DMS114 treated with DMSO at 0.1 percent for 48 hours (cell line): ENCODE data around the gene STARD3.
"Not testable (repeated sequence)": the region's sequence is repeated elsewhere in the genome, so short reads cannot be mapped to it uniquely, and the experiment has no call there.

Source experiments
- DNase-seq: peaks from one replicate; lab custom pipeline; 2025; ENCODE audit not compliant: unreplicated experiment; lab: John Stamatoyannopoulos, UW

STARD3 gene

DNA sequence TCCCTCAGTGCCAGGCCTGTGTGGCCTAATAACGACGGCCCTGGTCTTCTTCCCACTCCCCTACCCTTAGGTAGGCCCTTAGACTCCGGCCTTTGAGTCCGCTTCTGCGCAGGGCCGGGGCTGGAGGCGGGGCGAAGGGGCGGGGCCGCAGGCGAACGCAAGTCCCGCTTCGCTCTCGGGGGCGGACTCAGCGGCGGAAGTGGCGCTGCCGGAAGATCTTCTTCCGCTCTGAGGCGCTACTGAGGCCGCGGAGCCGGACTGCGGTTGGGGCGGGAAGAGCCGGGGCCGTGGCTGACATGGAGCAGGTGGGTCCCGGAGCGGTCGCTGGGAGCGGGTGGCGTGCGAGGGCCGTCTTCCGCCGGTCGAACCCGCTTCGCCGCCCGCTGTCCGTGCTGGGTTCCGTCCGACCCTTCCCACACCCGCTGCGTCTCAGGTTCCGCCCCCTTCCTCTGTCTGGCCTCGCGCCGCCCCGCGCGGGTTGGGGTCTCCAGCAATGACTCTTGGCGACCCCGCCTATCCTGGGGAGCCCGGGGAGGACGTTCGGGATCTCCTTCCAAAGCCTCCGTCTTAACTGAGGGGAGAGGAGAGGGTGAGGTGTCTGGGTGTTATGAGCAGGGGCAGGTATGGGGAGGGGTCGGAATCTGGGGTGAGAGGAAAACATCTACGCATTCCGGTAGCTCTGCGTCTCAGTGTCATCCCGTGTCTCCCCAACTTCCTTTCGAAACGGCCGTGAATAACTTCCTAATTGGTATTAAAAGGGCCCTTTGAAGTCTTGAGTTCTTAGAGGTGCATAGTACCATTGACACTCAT lies at the start of gene STARD3:
STARD3 (plus strand) TSS at position 218 of the 810 bp plus-strand sequence. CDS start 16,388 bp downstream, outside the sequence.
- peak; percentile 57 for DNase-seq

DNA sequence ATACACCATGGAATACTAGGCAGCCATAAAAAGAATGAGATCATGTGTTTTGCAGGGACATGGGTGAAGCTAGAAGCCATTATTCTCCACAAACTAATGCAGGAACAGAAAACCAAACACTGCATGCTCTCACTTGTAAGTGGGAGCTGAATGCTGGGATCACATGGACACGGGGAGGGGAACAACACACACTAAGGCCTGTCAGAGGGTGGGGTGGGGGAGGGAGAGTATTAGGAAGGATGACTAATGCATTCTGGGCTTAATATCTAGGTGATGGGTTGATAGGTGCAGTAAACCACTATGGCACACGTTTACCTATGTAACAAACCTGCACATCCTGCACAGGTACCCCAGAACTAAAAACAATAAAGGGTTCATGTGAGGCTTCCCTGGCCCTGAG lies 46.8 kb upstream of the STARD3 start:
- DNase-seq, result not testable (repeated sequence)

DNA sequence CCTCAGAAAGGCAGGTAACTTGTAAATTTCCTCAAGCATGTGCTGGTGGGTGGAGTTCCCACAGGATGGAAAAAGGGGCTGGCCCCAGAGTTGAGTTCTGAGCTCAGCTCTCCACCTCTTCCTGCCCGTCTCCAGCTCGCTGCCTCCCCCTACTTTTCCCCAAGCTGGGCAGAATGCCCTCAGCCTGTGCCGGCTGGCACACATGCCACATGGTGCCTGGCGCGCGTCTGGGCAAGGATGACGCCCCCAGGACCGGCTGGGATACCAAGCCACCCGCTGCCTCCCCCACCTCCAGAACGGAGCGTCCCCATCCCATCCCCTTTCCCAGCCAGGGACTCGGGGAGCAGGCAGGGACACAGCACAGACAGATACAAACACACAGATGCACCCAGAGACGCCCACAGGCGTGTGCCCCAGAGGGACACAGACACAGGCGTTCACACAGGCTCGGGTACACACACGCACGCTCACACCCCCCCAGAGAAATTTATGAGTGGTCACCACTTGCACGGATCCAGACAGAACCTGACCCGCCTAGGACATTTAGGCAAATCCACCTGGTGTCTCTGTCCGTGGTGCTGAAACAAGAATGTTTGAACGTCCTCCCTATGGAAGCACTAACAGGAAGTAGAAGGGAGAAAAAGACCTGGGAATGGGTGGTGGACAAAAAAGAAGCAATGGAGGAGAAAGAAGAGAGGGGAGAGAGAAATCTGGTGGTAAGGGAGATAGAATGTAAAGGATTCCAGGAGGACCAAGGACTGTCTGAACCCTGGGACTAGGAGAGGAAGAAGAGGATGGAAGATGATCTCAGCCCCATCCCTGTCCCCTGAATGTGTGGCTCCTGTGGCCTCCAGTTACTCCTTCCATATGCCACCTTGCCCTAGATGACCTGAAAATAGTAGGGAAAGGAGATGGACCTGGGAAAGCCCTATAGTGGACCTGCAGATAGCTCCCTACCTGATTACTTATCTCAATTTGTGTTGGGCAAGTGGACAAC lies 44.7 kb upstream of the STARD3 start:
- DNase-seq, result no peak

DNA sequence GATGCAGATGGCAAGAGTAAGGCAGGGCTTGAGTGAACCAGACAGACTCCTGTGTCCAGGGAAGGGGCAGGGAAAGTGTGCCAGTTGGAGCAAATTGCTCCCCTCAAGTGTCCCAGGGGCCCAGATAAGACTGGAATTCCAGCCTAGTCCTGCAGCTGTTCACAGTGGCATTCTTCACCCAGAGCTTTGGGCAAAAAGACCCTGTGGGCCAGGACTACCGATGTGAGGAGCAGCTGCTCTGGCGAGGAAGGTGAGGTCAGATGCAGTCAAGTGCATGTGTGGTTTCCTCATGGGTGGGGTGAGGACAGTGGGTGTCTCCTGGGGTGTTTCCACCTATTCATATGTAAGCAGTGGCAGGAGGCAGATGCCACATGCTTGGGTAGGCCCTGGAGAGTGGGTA lies 43.6 kb upstream of the STARD3 start:
- DNase-seq, result no peak

DNA sequence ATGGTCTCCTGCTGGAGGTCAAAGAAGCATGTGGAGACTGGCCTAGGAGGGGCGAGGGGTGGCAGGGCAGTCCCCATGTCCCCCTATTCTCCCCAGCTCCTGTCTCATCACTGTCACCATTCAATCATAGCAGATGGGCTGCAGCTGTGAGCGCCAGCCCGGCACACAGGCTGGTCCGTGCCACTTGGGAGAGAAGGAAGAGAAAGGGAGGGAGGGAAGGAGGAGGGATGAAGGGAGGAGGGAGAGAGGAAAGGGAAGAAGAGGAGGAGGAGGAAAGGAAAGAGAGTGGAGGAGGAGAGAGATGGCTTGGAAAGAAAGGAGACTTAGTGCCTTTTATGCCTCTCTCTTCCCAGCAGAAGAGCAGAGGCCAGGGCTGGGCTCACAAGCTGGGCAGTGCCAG lies 41.6 kb upstream of the STARD3 start:
- DNase-seq, result no peak

DNA sequence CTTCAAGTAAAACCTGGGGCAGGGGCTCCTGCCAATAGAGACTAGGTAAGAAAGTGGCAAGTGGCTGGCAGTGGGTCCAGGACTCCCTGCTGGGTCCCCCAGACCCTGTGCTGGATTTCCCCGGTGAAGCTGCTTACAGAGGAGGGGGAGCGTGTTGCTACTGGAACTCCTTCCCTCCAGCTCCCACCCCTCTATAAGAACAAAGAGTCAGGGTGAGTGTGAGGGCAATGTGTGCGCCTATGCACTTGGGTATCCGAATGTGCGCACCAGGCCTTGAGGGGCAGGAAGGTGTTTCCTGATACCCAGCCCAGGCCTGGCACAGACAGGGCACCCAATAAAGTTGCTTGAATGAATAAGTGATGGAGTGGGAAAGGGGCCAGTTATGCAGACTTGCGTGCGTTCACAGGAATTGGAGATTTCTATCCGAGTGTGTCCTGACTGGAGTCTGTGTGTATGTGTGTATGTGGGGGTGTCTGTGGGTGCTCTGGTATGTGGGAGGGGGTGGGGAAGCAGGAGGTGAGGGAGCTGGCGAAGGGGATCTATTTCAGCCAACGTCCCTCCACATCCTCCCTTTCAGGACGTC lies 40.9 kb upstream of the STARD3 start:
- DNase-seq, result no peak

DNA sequence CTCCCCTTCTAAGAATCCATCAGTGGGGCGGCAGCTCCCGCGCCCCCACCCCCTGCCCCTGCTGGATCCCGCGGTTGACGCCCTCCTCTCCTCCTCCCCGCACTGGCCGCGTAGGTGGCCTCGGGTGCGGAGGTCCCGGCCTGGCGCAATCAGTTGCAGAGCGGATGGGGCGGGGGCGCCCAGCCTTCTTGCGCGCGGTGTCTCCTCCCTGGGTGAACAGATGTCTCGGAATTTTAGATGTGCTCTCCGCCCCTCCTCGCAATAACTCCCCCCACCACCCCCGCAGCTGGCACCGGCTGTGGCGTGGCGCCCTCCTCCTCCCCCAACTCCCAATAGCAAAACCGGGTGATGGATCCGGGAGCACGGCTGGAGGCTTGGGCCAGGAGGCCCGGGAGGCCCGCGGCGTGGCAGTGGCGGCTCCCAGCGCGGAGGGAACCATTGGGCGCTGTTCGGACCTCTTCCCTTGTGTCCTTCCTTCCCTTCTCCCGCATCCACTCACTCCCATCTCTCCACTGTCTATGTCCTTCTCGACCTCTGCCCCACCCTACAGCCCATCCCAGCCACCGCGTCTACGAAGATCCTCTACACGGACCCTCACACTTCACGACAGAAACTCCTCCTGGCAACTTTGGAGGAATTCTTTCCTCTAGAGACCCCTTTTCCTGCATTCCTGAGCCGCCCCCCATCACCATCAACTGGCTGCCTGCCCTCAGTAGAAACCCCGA lies 40.2 kb upstream of the STARD3 start:
- DNase-seq, result no peak

DNA sequence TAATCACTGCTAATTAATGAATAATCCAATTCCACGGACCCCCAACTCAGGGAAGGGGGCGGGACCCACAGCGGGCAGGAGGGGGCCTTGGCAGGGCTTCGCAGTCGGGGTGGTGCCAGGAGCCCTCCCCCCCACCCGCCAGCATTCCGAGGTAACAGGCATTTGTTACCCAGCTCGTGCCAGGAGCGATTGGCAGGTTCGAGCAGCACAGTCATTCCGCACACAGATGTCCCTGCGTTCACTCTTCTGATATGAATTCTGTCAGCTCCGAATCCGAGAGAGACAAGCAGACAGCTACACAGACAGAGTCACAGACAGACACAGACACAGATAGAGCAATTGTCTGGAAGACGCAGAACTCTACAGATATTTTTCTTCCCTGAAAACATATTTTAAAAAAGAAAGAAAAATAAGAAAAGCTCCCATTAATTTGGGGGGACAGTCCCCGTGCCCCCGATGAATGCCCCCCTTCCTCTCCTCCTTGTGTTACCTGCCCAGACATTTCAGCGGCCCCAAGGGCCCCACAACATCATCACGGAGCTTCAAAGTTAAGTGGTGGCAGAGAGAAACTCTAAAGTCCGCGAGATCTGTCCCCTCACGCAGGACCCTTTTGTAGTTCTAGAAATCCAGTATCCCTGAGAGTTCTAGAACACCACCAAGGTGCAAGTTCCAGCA lies 39.4 kb upstream of the STARD3 start:
- DNase-seq, result no peak

DNA sequence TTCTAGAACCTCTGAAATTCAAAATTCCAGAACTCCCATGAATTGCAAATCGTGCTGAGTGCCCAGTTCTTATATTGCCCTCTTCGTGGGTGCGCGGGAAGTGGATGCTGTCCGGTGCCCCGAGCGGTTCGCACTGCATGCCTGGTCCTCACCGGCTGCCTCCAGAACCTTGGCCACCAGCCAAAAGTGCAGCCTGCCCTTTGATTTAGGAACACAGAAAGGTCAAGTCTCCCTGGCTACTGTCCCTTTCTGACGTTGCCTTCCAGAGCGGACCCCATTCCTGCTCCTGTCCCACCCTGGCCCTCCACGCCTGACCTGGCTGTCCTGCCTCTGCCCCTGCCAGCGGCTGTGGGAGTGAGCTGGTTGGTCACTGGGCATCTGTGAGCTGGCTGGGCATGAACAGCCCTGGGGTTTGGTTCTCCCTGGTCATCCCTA lies 38.9 kb upstream of the STARD3 start:
- DNase-seq, result no peak

DNA sequence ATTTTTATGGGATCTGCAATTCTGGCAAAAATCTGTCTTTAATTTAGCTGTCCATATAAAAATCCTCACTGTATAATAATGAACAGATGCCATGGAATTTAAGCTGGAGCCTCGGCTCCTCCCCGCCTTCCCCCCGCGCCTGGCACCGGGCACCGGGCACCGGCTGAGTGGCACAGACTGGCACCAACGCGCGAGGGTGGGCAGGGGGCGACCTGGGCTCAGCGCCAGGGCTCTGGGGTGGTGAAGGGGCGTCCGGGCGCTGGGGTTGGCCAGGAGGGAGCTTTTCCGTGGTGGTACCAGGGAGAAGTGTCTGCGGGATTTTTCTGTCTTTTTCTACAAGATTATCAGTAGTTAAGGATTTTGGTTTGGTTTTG lies 38.3 kb upstream of the STARD3 start:
- no peak for DNase-seq

DNA sequence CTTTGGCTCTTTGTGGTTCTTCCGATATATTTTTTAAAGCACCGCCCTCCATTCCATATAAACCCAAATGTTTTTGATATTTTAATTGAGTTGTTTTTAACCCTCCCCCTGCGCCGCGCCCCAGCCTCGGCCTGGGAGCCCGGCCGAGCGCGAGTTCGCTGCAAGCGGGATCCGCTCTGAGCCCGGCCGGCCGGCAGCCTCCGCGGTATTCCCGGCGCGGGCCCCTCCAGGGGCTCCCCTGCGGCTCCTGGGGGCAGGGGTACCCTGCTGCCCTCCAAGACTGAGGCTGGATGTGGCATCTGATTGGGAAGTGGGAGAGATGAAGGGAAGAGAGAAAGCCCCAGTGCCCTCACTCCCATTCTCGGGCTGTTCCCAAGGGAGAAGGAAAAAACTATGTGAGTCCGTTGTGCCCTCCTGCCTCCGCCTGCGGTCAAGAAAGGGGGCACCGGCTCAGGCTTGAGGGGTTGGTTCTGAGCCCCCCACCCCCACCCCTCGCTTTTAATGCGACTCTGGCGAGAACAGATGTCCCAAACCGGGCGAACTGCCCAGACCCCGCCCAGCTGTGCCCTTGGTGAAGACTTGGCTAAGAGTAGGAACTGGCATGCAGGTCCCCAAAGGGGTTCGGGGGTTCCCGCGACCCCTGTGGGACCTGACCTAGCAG lies 37.8 kb upstream of the STARD3 start:
- no peak for DNase-seq

DNA sequence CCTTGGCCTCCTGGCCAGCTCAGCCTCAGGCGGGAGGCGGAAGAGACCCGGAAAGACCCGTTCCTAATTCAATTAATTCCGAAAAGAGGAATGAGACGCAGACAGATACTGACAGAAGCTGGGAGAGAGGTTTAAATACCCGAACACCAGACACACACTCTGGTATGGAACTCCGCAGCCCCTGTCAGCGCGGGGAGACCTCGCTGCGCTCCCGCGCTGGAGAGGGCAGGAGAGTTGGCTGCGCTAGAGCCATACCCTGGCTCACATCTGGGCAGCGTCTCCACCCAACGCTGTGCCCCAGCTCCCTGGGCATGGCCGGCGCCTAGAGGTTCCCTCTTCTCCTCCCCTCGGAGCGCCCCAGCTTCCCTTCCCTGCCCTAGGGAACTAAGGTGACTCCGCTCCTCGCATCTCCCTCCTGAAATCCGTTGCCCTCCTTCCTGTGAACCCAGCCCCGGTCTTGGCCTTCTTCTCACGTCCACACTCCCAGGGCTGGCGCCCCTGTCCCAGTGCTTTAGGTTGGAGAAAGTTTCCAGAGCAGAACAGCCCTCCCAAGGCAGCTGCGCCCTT lies 37.2 kb upstream of the STARD3 start:
- DNase-seq, result no peak

DNA sequence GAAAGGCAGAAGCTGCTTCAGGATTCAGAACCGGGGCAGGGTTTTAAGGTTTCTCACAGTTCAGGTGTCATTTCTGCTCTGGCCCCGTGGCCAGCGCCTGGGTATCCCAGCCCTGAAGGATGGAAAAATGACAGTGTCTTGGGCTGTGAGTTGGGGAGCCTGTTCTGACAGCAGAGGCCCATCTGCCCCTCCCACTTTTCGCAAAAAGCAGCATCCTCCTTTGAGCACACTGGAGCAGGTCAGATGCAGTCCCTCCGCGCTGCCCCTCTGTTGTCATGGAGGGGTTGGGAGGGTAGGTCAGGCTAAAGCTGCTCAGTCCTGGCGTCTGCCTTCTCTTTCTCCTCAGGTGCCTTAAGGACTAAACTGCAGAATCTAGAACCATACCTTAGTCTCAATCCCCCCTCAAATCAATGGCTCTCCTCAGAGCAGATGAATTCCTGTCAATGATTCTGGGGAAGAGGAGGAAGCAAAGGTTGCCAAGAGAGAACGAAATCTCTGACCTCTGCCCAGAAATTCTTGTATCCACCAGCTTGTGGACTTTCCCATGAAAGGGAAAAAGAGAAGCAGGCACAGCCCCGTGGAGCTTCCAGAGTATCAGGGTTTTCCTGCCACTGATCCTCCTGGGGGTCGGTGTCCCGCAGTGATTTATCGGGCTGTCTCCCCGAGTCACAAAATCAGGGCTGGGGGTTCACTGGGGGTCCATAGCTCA lies 36.5 kb upstream of the STARD3 start:
- DNase-seq, result no peak

DNA sequence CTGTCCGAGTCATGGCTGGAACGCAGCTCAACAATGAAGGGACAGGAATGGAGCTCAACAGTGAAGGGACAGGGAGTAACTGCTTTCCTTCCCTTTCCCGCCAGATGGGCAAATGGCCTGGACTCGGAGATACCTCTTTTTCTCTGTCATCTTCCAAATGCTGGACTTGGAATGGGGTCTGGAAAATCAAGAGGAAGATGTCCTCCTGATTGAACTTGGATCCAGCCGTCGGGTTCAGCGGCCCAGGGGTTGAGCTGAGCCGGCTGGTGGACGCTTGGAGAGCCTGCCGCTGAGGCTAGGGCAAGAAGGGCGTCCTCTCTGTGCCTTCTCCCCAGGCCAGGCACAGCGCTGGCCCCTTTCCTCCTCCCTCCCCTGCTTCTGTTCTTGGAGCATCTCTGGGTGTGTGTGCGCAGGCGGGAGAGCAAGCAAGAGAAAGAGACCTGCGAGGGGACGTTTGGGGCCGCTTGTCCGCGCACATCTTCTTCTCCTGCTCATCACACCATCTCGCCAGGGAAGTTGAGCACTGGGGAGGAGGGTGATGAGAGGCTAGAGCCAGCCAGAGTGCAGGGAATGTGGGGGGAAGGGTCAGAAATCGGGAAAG lies 35.8 kb upstream of the STARD3 start:
- DNase-seq, result no peak

DNA sequence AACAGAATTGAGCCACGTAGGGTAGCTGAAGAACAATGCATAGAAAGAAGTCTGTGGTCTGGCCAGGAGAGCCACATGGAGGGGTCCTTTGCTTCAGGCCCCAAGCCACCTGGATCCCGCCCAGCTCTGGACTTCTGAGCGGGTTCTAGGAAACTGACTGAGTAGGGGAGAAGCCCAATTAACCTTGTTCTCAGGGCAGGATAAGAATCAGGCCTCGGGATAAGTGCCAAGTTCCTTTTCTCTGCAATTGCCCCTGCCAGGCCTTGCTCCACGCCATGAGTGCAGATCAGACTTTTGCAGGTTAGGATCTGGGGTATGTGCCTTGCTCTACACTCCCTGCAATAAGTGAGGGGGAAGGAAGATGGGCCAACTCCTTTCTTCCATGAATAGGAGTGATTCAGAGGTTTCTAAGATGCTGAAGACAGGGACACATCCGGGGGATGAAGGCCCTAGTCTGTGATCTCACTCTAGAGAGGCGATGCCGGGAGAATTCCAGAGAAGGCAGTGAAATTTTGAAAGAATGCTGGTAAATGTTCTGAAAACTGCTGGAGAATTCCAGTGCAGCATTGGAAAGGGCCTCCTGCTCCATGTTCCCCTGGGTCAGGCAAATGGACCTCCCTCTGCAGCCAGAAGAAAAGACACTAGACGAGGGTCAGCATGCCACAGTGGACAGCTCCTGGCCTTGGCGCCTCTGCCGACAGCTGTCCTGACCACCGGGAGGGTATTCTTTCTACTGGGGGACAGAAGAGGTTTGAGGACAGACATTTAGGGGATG lies 35.0 kb upstream of the STARD3 start:
- DNase-seq, result no peak

DNA sequence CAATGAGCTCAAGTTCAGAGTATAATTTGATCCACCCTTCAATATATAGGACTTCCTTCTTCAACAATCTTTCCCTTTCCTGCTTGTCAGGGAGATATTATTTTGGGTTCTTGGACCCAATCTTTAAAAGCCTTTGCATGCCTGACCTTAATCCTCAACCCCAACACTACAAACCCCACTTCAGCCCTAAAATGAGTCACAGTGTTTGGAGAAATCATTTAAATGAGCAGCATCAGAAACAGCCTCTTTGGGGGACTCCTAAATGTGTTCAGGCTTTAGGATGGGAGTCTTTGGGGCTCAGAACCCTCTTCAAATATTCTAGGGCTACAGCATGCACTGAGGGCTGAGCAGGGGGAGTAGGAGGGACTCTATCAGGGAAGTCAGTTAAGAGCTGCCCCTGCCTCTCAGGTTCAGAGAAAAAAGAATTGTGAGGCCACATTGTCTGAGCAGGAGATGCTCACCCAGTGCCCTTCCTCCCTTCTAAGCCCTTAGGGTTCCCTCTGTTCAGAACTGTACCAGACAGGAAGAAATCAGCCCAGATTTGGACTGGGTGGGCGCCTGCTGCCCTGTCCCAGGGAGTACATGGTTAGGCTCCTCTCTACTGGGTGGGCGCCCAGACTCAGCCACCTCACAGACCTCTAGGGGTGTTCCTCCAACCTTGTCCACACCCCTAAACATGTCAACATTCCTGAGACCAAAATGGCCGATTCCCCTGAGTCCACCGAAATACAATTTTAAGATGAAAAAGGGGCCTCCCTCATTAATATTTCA lies 34.2 kb upstream of the STARD3 start:
- DNase-seq, result no peak
